Astrocyte of the cerebellum (primary cell): ENCODE data around the gene CELA1.
"Not testable (repeated sequence)": the region's sequence is repeated elsewhere in the genome, so short reads cannot be mapped to it uniquely, and the experiment has no call there.

Experiments used
- DNase-seq: peaks from one replicate; pipeline ENCODE4 v3.0.0-alpha.2; 2011; ENCODE audit warnings: low read depth
- H3K4me3 ChIP-seq: 2 replicates; pipeline ENCODE4 v1.5.1; 2011; ENCODE audit warnings: mild to moderate bottlenecking, low read depth, low read length, moderate library complexity
- in situ Hi-C: cut with HindIII; loops from 2 replicates; pipeline ENCODE4 v1.10.0; 2017; ENCODE audit warnings: low sequenced_read_pairs
- TF ChIP-seq, protein P1 (sequence below): IDR thresholded peaks from 2 replicates; pipeline ENCODE4 v1.5.1; 2012; ENCODE audit warnings: low read length, low read depth, moderate library complexity, mild to moderate bottlenecking; ENCODE audit errors: missing control alignments

CELA1 gene

DNA sequence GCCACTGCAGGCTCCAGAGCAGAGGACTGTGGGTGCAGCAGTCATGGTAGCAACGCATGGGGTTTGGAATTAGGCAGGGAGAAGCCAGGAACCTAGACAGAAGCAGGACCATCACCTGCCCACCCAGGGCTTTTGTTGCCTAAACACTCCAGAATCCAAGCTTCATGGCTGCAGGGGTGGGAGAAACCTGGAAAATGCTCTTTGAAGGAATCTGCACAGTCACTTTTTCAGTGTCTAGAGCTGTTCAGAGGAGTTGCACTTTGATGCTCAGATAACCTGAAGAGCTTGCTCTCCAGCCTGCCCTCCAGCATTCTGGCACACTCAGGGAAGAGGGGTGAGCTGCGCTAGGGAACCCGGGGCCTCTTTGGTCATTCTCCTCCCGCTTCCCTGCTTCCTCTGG is 1.6 kb upstream of the CELA1 start:
- TF ChIP-seq, protein P1, sequence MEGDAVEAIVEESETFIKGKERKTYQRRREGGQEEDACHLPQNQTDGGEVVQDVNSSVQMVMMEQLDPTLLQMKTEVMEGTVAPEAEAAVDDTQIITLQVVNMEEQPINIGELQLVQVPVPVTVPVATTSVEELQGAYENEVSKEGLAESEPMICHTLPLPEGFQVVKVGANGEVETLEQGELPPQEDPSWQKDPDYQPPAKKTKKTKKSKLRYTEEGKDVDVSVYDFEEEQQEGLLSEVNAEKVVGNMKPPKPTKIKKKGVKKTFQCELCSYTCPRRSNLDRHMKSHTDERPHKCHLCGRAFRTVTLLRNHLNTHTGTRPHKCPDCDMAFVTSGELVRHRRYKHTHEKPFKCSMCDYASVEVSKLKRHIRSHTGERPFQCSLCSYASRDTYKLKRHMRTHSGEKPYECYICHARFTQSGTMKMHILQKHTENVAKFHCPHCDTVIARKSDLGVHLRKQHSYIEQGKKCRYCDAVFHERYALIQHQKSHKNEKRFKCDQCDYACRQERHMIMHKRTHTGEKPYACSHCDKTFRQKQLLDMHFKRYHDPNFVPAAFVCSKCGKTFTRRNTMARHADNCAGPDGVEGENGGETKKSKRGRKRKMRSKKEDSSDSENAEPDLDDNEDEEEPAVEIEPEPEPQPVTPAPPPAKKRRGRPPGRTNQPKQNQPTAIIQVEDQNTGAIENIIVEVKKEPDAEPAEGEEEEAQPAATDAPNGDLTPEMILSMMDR = no peak
- H3K4me3 ChIP-seq = no peak overlapping the region
- in situ Hi-C loops = no loop called here
- no peak for DNase-seq

DNA sequence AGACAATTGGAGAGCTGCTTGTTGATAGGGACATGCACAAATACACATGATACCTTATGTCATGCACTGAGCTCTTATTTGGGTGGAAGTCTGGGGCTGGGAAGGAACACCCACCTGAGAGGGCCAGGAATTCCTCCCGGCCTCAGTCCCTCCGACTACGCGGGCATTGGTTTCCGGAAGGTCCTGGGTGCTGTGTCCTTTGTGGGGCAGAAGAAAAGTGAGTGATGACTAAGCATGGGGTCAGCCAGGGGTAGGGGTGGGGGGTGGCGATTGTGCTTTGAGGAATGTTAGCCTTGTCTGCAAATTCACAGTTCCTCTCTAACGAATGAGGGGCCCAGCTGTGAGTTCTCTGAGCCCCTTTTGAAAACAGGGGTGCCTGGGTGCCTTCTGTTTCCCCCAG is 798 bp downstream of the CELA1 start:
- H3K4me3 ChIP-seq = no peak overlapping the region
- TF ChIP-seq, protein P1 = no peak
- DNase-seq = no peak
- in situ Hi-C loops = no loop called here

DNA sequence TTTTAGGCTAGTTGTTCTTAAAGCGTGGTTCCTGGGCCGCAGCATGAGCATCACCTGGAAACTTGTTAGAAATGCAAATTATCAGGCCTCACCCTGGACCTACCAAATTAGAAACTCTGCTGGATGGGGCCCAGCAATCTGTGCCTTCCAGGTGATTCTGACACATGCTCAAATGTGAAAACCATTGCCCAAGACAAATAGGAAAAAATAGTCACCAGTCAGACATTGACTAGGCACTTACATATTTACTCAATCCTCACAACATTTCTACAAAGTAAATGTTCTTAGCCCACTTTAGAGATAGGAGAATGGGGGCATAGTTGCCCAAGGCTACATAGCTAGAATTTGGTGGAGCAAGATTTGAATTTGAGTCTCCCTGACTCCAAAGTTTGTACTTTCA is 3.3 kb downstream of the CELA1 start:
- H3K4me3 ChIP-seq = no peak overlapping the region
- in situ Hi-C loops = no loop called here
- TF ChIP-seq, protein P1 = no peak
- no peak for DNase-seq

DNA sequence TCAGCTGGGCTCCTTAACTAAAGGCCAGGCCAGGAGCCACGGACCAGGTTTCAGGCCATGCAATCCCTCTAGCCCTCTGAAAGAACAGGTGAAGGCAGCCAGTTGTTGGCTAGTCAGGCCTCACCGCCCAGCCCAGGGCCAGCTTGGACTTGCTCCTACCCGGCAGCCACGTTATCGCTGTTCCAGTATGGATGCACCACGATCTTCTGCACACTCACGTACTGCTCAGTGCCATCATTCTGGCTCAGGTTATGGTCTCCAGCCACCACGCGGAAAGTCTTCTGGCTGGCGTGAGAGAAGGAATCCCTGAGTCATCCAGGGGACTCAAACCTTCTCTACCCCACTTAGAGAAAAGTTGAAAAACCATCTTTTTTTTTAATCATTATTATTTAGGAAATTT is 4.1 kb downstream of the CELA1 start:
- no peak overlapping the region for H3K4me3 ChIP-seq
- in situ Hi-C loops = no loop called here
- TF ChIP-seq, protein P1 = no peak
- DNase-seq = no peak

DNA sequence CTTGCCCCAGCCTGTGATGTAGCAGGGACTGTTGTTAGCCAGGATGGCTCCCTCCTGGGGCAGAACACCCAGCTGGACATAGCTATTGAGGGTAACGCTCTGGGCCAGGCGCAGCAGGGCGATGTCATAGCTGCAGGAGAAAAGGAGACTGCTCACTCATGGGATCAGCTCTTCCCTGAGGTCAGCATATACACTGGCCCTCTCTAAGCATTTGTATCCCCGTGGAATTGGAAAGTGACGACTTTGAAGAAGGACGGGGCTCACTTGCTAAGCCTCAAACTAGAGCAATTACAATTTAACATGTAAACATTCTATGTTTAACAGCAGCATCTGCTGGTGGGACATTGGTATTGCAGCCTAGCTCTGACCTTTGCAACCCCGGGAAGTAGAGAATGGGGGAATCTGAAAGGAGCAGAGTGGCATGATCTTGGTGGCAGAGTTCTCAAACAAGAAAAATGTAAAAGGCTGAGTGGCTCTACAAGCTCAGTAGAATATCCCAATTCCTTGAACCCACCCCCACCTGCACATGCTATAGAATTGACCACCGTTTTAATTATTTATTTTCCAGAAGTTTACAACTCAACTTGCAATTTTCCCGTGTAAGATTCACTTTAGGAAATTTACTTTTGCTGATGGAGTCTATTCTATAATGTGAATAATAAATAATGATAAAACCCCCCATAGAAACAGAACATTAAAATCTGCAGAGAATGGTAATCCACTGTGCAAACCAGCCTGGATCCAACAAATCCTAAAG is 5.0 kb downstream of the CELA1 start:
- H3K4me3 ChIP-seq = no peak overlapping the region
- in situ Hi-C loops = no loop called here
- TF ChIP-seq, protein P1 = peak; percentile 99
- peak; percentile 48 for DNase-seq

DNA sequence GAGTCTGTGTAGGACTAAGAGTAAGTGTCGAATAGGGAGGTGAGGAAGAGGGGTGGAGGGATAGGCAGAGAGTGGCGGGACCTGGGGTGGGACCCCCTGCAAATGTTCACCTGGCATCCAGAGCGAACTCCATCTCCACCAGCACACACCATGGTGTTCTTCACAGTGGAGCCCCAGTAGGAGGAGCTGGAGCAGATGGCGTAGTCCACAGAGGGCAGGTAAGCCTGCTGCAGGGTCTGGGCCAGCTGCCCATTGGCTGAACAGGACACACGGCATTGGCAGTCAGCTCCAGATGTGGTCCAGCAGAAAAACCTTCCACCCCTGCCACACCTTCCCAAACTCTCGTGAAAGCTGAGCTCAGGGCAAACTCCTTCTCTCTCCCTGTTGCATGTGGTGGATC is 6.7 kb downstream of the CELA1 start:
- in situ Hi-C loops = no loop called here
- TF ChIP-seq, protein P1 = no peak
- no peak overlapping the region for H3K4me3 ChIP-seq
- DNase-seq = no peak

DNA sequence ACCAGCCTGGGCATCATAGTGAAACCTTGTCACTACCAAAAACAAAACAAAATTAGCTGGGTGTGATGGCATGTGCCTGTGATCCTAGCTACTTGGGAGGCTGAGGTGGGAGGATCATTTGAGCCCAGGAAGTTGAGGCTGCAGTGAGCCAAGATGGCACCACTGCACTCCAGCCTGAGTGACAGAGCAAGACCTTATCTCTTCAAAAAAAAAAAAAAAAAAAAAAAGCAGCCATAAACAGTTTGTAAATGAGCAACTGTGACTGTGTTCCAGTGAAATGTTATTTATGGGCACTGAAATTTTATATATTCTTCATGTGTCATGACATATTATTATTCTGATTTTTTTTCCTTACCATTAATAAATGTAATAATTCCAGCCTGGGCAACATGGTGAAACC is 9.1 kb downstream of the CELA1 start:
- DNase-seq, H3K4me3 ChIP-seq, in situ Hi-C loops: not testable (repeated sequence)
